H1 (cell line): ENCODE measurements around the gene TCHP. TPM values are rescaled to one million over a fixed set of nuclear protein-coding genes. Genes with fewer than 3 reads are reported as not detected.
A peak's percentile ranks its signal among the peaks of the same experiment; 100 is the strongest.

Experiments
- CTCF ChIA-PET: fragments of 300-600 bp; sonication (Branson Sonifier 250); formaldehyde crosslinking; loops from one replicate; lab custom pipeline; 2021; ENCODE audit not compliant: partially characterized antibody; lab: Charles Lee
- POLR2A ChIA-PET: fragments of 300-600 bp; sonication (Branson Sonifier 250); formaldehyde crosslinking; loops from one replicate; lab custom pipeline; 2021; ENCODE audit warnings: inconsistent platforms; ENCODE audit not compliant: partially characterized antibody; lab: Charles Lee
- DNase-seq, 2 experiments: peaks; one replicate each; pipeline versions ENCODE4 v3.0.0 to v3.0.0-alpha.2; 2010 to 2022; ENCODE audit warnings: low spot score in 2 of 2, low read depth in 1 of 2, mixed read lengths in 1 of 2
- FAIRE-seq: peaks from 2 replicates; lab custom pipeline; 2011; peaks lifted over from hg19 to GRCh38; lab: Jason Lieb, UNC
- H2AFZ ChIP-seq: 2 replicates; pipeline ENCODE4 v1.8.1; 2012; ENCODE audit warnings: low read length, inconsistent platforms
- H2AK5ac ChIP-seq: 2 replicates; pipeline ENCODE4 v1.6.1; 2013; ENCODE audit warnings: low read depth, low read length
- H2BK120ac ChIP-seq: replicated peaks from 2 replicates; pipeline ENCODE3; 2013; ENCODE audit warnings: low read depth, low read length, inconsistent platforms
- H2BK12ac ChIP-seq: 2 replicates; pipeline ENCODE4 v1.6.1; 2013; ENCODE audit warnings: low read depth, low read length
- H2BK15ac ChIP-seq: 2 replicates; pipeline ENCODE4 v1.6.1; 2013; ENCODE audit warnings: low read length
- H2BK20ac ChIP-seq: 2 replicates; pipeline ENCODE4 v1.6.1; 2013; ENCODE audit warnings: low read length
- H2BK5ac ChIP-seq: 2 replicates; pipeline ENCODE4 v1.6.1; 2013; ENCODE audit warnings: low read depth, low read length
- H3K14ac ChIP-seq: 2 replicates; pipeline ENCODE4 v1.6.1; 2013; ENCODE audit warnings: inconsistent platforms; ENCODE audit not compliant: insufficient read length
- H3K18ac ChIP-seq: 2 replicates; pipeline ENCODE4 v1.6.1; 2013; ENCODE audit warnings: low read length; ENCODE audit errors: extremely low read depth
- H3K23ac ChIP-seq: 2 replicates; pipeline ENCODE4 v1.6.1; 2013; ENCODE audit warnings: inconsistent platforms; ENCODE audit not compliant: insufficient read length
- H3K23me2 ChIP-seq: 2 replicates; pipeline ENCODE4 v1.6.1; 2013; ENCODE audit warnings: low read depth, low read length
- H3K27ac ChIP-seq: 2 replicates; pipeline ENCODE4 v1.6.1; 2011; ENCODE audit warnings: low read depth, low read length, inconsistent platforms
- H3K27me3 ChIP-seq, 4 experiments: replicated peaks in 1 of 4; 1 replicate in 1 of 4; 2 replicates in 3 of 4; pipeline versions ENCODE4 v1.6.1 to v1.8.1; 2011 to 2013; ENCODE audit warnings: low read length in 3 of 4, mild to moderate bottlenecking in 3 of 4, inconsistent platforms in 2 of 4, mixed read lengths in 2 of 4, moderate library complexity in 1 of 4; ENCODE audit not compliant: control insufficient read depth in 3 of 4, insufficient read depth in 3 of 4; ENCODE audit errors: extremely low read depth in 1 of 4
- H3K36me3 ChIP-seq, 4 experiments: 2 replicates each; pipeline versions ENCODE4 v1.6.1 to v1.8.1; 2011 to 2013; ENCODE audit warnings: mild to moderate bottlenecking in 4 of 4, low read length in 3 of 4, moderate library complexity in 2 of 4, control low read depth in 1 of 4, inconsistent platforms in 1 of 4; ENCODE audit not compliant: insufficient read depth in 4 of 4, control insufficient read depth in 2 of 4
- H3K4ac ChIP-seq: replicated peaks from 2 replicates; pipeline ENCODE3; 2013; ENCODE audit warnings: low read length, low read depth, mixed read lengths, inconsistent platforms; ENCODE audit not compliant: insufficient read length
- H3K4me1 ChIP-seq, 4 experiments: replicated peaks in 1 of 4; 1 replicate in 1 of 4; 2 replicates in 3 of 4; pipeline versions ENCODE4 v1.6.1 to v1.8.1; 2011 to 2013; ENCODE audit warnings: low read length in 3 of 4, inconsistent platforms in 2 of 4, mixed read lengths in 1 of 4; ENCODE audit not compliant: insufficient read depth in 4 of 4, control insufficient read depth in 3 of 4
- H3K4me2 ChIP-seq, 2 experiments: 2 replicates each; pipeline versions ENCODE4 v1.6.1 to v1.8.1; 2011 to 2013; ENCODE audit warnings: low read depth in 2 of 2, low read length in 2 of 2, control low read depth in 1 of 2, inconsistent platforms in 1 of 2, mild to moderate bottlenecking in 1 of 2; ENCODE audit not compliant: insufficient read depth in 1 of 2
- H3K4me3 ChIP-seq, 4 experiments: fragments of 200-600, 300-600 bp in 1 of 4; sonication (generic), shearing (Covaris generic), sonication (Bioruptor Twin) in 1 of 4; 2 replicates each; pipeline versions ENCODE4 v1.5.1 to v1.8.1; 2011 to 2016; ENCODE audit warnings: low read length in 4 of 4, low read depth in 3 of 4, control low read depth in 2 of 4, inconsistent platforms in 2 of 4, mild to moderate bottlenecking in 2 of 4, mixed read lengths in 1 of 4, moderate library complexity in 1 of 4; ENCODE audit not compliant: insufficient read depth in 2 of 4; ENCODE audit errors: extremely low read depth in 1 of 4
- H3K56ac ChIP-seq: replicated peaks from 2 replicates; pipeline ENCODE3; 2013; ENCODE audit warnings: low read depth, mild to moderate bottlenecking, mixed read lengths, low read length, inconsistent platforms; ENCODE audit not compliant: insufficient read length
- H3K79me1 ChIP-seq: 2 replicates; pipeline ENCODE4 v1.6.1; 2013; ENCODE audit warnings: low read depth, low read length, control low read depth
- H3K79me2 ChIP-seq, 2 experiments: 2 replicates each; pipeline versions ENCODE4 v1.6.1 to v1.8.1; 2012 to 2013; ENCODE audit warnings: low read length in 2 of 2, mild to moderate bottlenecking in 2 of 2, inconsistent platforms in 1 of 2; ENCODE audit not compliant: insufficient read depth in 2 of 2, control insufficient read depth in 1 of 2
- H3K9ac ChIP-seq, 4 experiments: replicated peaks in 1 of 4; 1 replicate in 1 of 4; 2 replicates in 3 of 4; pipeline versions ENCODE4 v1.6.1 to v1.8.1; 2011 to 2013; ENCODE audit warnings: low read depth in 3 of 4, low read length in 3 of 4, control low read depth in 2 of 4, mild to moderate bottlenecking in 2 of 4, moderate library complexity in 2 of 4, inconsistent platforms in 1 of 4; ENCODE audit errors: extremely low read depth in 1 of 4
- H3K9me3 ChIP-seq, 2 experiments: 2 replicates each; pipeline versions ENCODE4 v1.6.1 to v1.8.1; 2012 to 2013; ENCODE audit warnings: mild to moderate bottlenecking in 2 of 2, moderate library complexity in 2 of 2, control low read depth in 1 of 2, inconsistent platforms in 1 of 2, low read depth in 1 of 2, low read length in 1 of 2, mixed read lengths in 1 of 2; ENCODE audit not compliant: insufficient read depth in 2 of 2
- H4K20me1 ChIP-seq, 2 experiments: replicated peaks in 1 of 2; 2 replicates each; pipeline versions ENCODE3 to v1.8.1; 2011 to 2013; ENCODE audit warnings: inconsistent platforms in 2 of 2, low read length in 2 of 2, mild to moderate bottlenecking in 1 of 2; ENCODE audit not compliant: insufficient read depth in 2 of 2, control insufficient read depth in 1 of 2
- H4K5ac ChIP-seq: 2 replicates; pipeline ENCODE4 v1.6.1; 2013; ENCODE audit warnings: low read length, low read depth, mixed read lengths, inconsistent platforms; ENCODE audit not compliant: insufficient read length
- H4K8ac ChIP-seq: 2 replicates; pipeline ENCODE4 v1.8.0; 2013; ENCODE audit warnings: mild to moderate bottlenecking, moderate library complexity, low read length, inconsistent platforms; ENCODE audit not compliant: insufficient read depth; ENCODE audit errors: extremely low read depth
- H4K91ac ChIP-seq: replicated peaks from 2 replicates; pipeline ENCODE3; 2013; ENCODE audit warnings: low read length, mixed read lengths, inconsistent platforms; ENCODE audit not compliant: insufficient read length
- BRCA1 ChIP-seq: IDR thresholded peaks from 2 replicates; pipeline ENCODE4 v1.6.1; 2012; ENCODE audit warnings: low read depth, low read length, improper control_type of control experiment
- JUND ChIP-seq: IDR thresholded peaks from 2 replicates; pipeline ENCODE4 v1.6.1; 2011; ENCODE audit warnings: mild to moderate bottlenecking, improper control_type of control experiment, low read length
- MAX ChIP-seq: IDR thresholded peaks from 2 replicates; pipeline ENCODE4 v1.6.1; 2012; ENCODE audit warnings: inconsistent platforms
- SAP30 ChIP-seq: fragments of 300-600 bp; sonication (generic); IDR thresholded peaks from 2 replicates; pipeline ENCODE4 v1.7.1; 2012; ENCODE audit warnings: low read length, moderate library complexity, mild to moderate bottlenecking, inconsistent platforms; ENCODE audit not compliant: insufficient read depth, insufficient replicate concordance
- TAF7 ChIP-seq: optimal IDR thresholded peaks from 2 replicates; pipeline ENCODE3; 2011; ENCODE audit warnings: low read depth, mild to moderate bottlenecking, inconsistent platforms, low read length, moderate library complexity, borderline replicate concordance
- WGBS, 2 experiments: shearing (Covaris generic) in 1 of 2; methylation state at CpG; one replicate each; pipeline versions ENCODE4 v1.1.6 to v1.1.7; 2013 to 2015; ENCODE audit warnings: low lambda C conversion rate in 2 of 2, mixed read lengths in 2 of 2, inconsistent platforms in 1 of 2, low coverage in 1 of 2, missing lambda C conversion rate in 1 of 2; ENCODE audit not compliant: insufficient replicate concordance in 2 of 2, insufficient coverage in 1 of 2, insufficient read length in 1 of 2; ENCODE audit errors: extremely low coverage in 1 of 2, missing lambda C conversion rate in 1 of 2; 5-methylcytosine and 5-hydroxymethylcytosine counted together
- polyA plus RNA-seq, 7 experiments: library from polyadenylated mRNA; depleted of rRNA in 3 of 7; stranded (reverse) in 5 of 7; unstranded in 2 of 7; fragments of >200 nt in 5 of 7; fragments of 200-250 nt in 2 of 7; gene quantifications; 1 replicate in 5 of 7; 2 replicates in 1 of 7; 4 replicates in 1 of 7; pipeline versions ENCODE4 v1.2.1 to v1.2.3, GENCODE V29; 2011 to 2013; ENCODE audit warnings: missing spikeins in 2 of 7, mixed read lengths in 2 of 7
- total RNA-seq: library from RNA; stranded (reverse); fragmentation: NEBNext Ultra II Directional; extraction: Animal tissue kit (Norgen Biotek cat#: 25700); gene quantifications from 2 replicates; pipeline ENCODE4 v1.2.1, GENCODE V29; 2021

Gene TCHP
- total and polyA plus RNA-seq, 2 of the 8 experiments (the other 6 are each of a cell fraction or from before 2014, with no cell fraction given): 2.8 to 4.5 TPM

GRCh38 chr12:109879351-109880042 lies 20.6 kb upstream of the TCHP start:
- Histone ChIP-seq H3K23me2 (peaks cover 14% of the 10 kb centered on the region), H2BK12ac (0 out of 2 replicates have a peak overlapping the region, but pooled peaks have one; percentile 27), H3K18ac (no peak overlapping the region; the same call in 1 of the 2 replicates), H3K36me3 (no peaks in the 10 kb centered on the region), H2AK5ac (no peak overlapping the region; the same call in 1 of the 2 replicates), H3K4me2 (peak overlapping the region; percentile 99 to 100), H2BK20ac (no peak overlapping the region), H3K14ac (peak overlapping the region; percentile 24), H3K4me3 (peak overlapping the region; percentile 72 to 93 (median 82)), H3K4ac (no peak overlapping the region), H3K23ac (no peak overlapping the region), H4K20me1 (peaks cover 0 to 7% of the 10 kb centered on the region in 2 experiments), H2BK120ac (no peak overlapping the region), H3K9me3 (no peaks in the 10 kb centered on the region), H3K79me1 (peaks cover 3% of the 10 kb centered on the region; the same call in 1 of the 2 replicates), H3K4me1 (peaks cover 11 to 29% (median 14%) of the 10 kb centered on the region in 4 experiments), H2BK15ac (no peak overlapping the region), H2AFZ (peak overlapping the region; percentile 35; the same call in 1 of the 2 replicates), H3K27me3 (no peaks in the 10 kb centered on the region; a peak in 1 of 7 replicates), H4K8ac (no peak overlapping the region), H4K91ac (peak overlapping the region; percentile 66), H3K79me2 (peaks cover 0 to 23% of the 10 kb centered on the region in 2 experiments; a peak in 2 of 4 replicates), H4K5ac (no peak overlapping the region), H3K9ac (peak overlapping the region in 2 of 4 experiments; percentile 64 to 65; a peak in 3 of 7 replicates), H2BK5ac (peak overlapping the region; percentile 71; the same call in 1 of the 2 replicates), H3K27ac (no peak overlapping the region), H3K56ac (no peak overlapping the region)
- peak in 1 of 2 experiments; percentile 52 for DNase-seq
- 11% methylated on average over 13 of the region's 13 CpGs; no CpG with 5 or more reads in 1 of the 2 experiments for WGBS, 2 experiments
- ChIA-PET CTCF (interaction anchor here (0.5 to 3.3 kb wide), 10 partner anchors 20 to 1131 kb away, joined by 3 to 37 read pairs (median 4); no protein-coding TSS in a partner anchor), POLR2A (interaction anchor here (1.0 kb wide), 1 partner anchor 77 kb away, joined by 4 read pairs; no protein-coding TSS in a partner anchor)
- FAIRE-seq: no peak
- TF ChIP-seq SAP30 (peak; percentile 37), TAF7 (no peak), BRCA1 (no peak), MAX (no peak), JUND (no peak)
